SU-DHL-6 (cell line): ENCODE results near the gene RAB27B.

Experiments used
- H2AFZ ChIP-seq: fragments of 200-600 bp; sonication (generic); 2 replicates; pipeline ENCODE4 v1.6.1; 2014; ENCODE audit warnings: low read depth, mild to moderate bottlenecking, moderate library complexity, mixed read lengths, antibody characterized with exemption, low read length; ENCODE audit not compliant: severe bottlenecking
- H3F3A ChIP-seq: fragments of 200-600 bp; shearing (Covaris generic); 2 replicates; pipeline ENCODE4 v1.6.0; 2016; ENCODE audit warnings: antibody characterized with exemption, mild to moderate bottlenecking; ENCODE audit not compliant: insufficient read depth
- H3K27ac ChIP-seq: fragments of 200-600 bp; sonication (generic); 2 replicates; pipeline ENCODE4 v1.5.1; 2016; ENCODE audit warnings: low read depth, mild to moderate bottlenecking, low read length, moderate library complexity, mixed read lengths
- H3K27me3 ChIP-seq: fragments of 200-600 bp; sonication (generic), shearing (Covaris generic); 2 replicates; pipeline ENCODE4 v1.6.0; 2014; ENCODE audit warnings: mild to moderate bottlenecking, low read length
- H3K36me3 ChIP-seq: fragments of 200-600 bp; sonication (generic); 2 replicates; pipeline ENCODE4 v1.6.1; 2014; ENCODE audit warnings: mild to moderate bottlenecking, low read length, mixed read lengths
- H3K4me2 ChIP-seq: fragments of 300-600, 200-600 bp; shearing (Covaris generic), sonication (generic); 2 replicates; pipeline ENCODE4 v1.6.0; 2014; ENCODE audit warnings: low read length, low read depth, mild to moderate bottlenecking; ENCODE audit not compliant: poor library complexity, severe bottlenecking
- H3K4me3 ChIP-seq: fragments of 200-600 bp; sonication (generic); 2 replicates; pipeline ENCODE4 v1.5.1; 2014; ENCODE audit warnings: antibody characterized with exemption, low read length, mild to moderate bottlenecking, mixed read lengths; ENCODE audit not compliant: insufficient read depth, poor library complexity, severe bottlenecking
- H3K79me2 ChIP-seq: fragments of 200-600 bp; sonication (generic); 2 replicates; pipeline ENCODE4 v1.6.1; 2014; ENCODE audit warnings: mild to moderate bottlenecking, low read length, moderate library complexity; ENCODE audit not compliant: insufficient read depth
- H3K9ac ChIP-seq: fragments of 200-600 bp; sonication (generic); 2 replicates; pipeline ENCODE4 v1.7.0; 2014; ENCODE audit warnings: mild to moderate bottlenecking, low read length
- H3K9me2 ChIP-seq: fragments of 200-600 bp; sonication (generic); replicated peaks from 2 replicates; pipeline ENCODE4 v1.6.1; 2014; ENCODE audit warnings: low read length; ENCODE audit not compliant: insufficient read depth
- H3K9me3 ChIP-seq: fragments of 200-600 bp; sonication (generic); 2 replicates; pipeline ENCODE4 v1.6.1; 2014; ENCODE audit warnings: low read length, mixed read lengths; ENCODE audit not compliant: insufficient read depth
- H4K20me1 ChIP-seq: fragments of 200-600 bp; sonication (generic); 2 replicates; pipeline ENCODE4 v1.6.1; 2014; ENCODE audit warnings: low read depth, mild to moderate bottlenecking, antibody characterized with exemption, low read length, moderate library complexity, mixed read lengths
- CTCF ChIP-seq: fragments of 200-600 bp; sonication (generic); IDR thresholded peaks from one replicate; pipeline ENCODE4 v1.5.1; 2017; ENCODE audit warnings: antibody characterized with exemption, mild to moderate bottlenecking, low read length, moderate library complexity; ENCODE audit not compliant: insufficient read depth, poor library complexity, severe bottlenecking
- EZH2phosphoT487 ChIP-seq: fragments of 200-600 bp; sonication (generic), shearing (Covaris generic); conservative IDR thresholded peaks from 2 replicates; pipeline ENCODE4 v1.6.1; 2018; ENCODE audit warnings: mild to moderate bottlenecking, antibody characterized with exemption, low read length, moderate library complexity, mixed read lengths

The RAB27B gene

GRCh38 chr18:54900290-54900689, 72.0 kb downstream of the RAB27B start:
- H3K4me2 ChIP-seq: no peak overlapping the region
- TF ChIP-seq CTCF: no peak
- no peak for TF ChIP-seq EZH2phosphoT487

DNA sequence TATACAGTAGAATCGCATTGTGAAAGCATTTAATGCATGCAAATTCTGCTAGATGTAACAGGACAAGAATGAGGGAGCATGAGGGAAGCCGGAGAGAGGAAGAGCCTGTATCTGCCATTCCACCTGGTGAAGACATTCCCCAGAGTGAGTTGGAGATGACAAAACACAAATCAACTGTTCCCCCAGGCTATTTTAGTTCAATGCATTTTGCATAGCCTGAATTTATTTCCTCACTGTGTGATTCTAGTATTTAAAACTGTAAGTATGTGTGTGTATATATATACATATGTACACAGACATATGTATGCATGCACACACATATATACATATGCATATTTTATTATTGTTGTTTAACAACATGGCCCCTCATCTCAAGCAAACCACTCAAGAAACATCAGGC, 76.3 kb downstream of the RAB27B start:
- Histone ChIP-seq H3K9ac (no peak overlapping the region), H3K9me3 (no peaks in the 10 kb centered on the region), H3F3A (no peaks in the 10 kb centered on the region), H3K79me2 (no peaks in the 10 kb centered on the region), H3K4me2 (no peak overlapping the region), H3K27ac (no peak overlapping the region), H3K36me3 (no peaks in the 10 kb centered on the region), H3K9me2 (no peaks in the 10 kb centered on the region), H3K4me3 (no peak overlapping the region), H4K20me1 (no peaks in the 10 kb centered on the region; the same call in 1 of the 2 replicates), H3K27me3 (no peaks in the 10 kb centered on the region), H2AFZ (no peak overlapping the region)
- no peak for TF ChIP-seq EZH2phosphoT487
- no peak for TF ChIP-seq CTCF

More at GRCh38 chr18:54900290-54900689, 72.0 kb downstream of the RAB27B start:
- no peaks in the 10 kb centered on the region; the same call in 1 of the 2 replicates for H4K20me1 ChIP-seq
- H3K9me2 ChIP-seq: no peaks in the 10 kb centered on the region
- H3K9ac ChIP-seq: no peak overlapping the region
- H3K27me3 ChIP-seq: no peaks in the 10 kb centered on the region
- H3K9me3 ChIP-seq: no peaks in the 10 kb centered on the region
- H3K4me3 ChIP-seq: no peak overlapping the region
- no peak overlapping the region for H2AFZ ChIP-seq
- H3F3A ChIP-seq: no peaks in the 10 kb centered on the region
- H3K79me2 ChIP-seq: no peaks in the 10 kb centered on the region
- no peaks in the 10 kb centered on the region for H3K36me3 ChIP-seq
- H3K27ac ChIP-seq: no peak overlapping the region

- Histone ChIP-seq H3K27me3 (no peaks in the 10 kb centered on the region), H3K36me3 (no peaks in the 10 kb centered on the region), H2AFZ (no peak overlapping the region), H3K4me2 (no peak overlapping the region), H4K20me1 (no peaks in the 10 kb centered on the region; the same call in 1 of the 2 replicates), H3F3A (no peaks in the 10 kb centered on the region), H3K4me3 (no peak overlapping the region), H3K9me3 (no peaks in the 10 kb centered on the region), H3K9me2 (no peaks in the 10 kb centered on the region), H3K27ac (no peak overlapping the region), H3K9ac (no peak overlapping the region), H3K79me2 (no peaks in the 10 kb centered on the region)
- TF ChIP-seq EZH2phosphoT487 (no peak), CTCF (no peak)
Measured at GRCh38 chr18:54905629-54906028, 77.4 kb downstream of the RAB27B start.
